SK-N-SH (cell line): ENCODE data around the gene OAS2. TPM values are rescaled to one million over a fixed set of nuclear protein-coding genes. Genes with fewer than 3 reads are reported as not detected.

Experiments used
- CTCF ChIA-PET: fragments of 300-600, 350-600 bp; formaldehyde crosslinking; extraction: SDS; loops from one replicate; lab custom pipeline; 2021; lab: Yijun Ruan, JAX
- POLR2A ChIA-PET: fragments of 350-600 bp; sonication (Branson Sonifier 250); formaldehyde crosslinking; extraction: SDS; loops from one replicate; lab custom pipeline; 2020; ENCODE audit warnings: antibody characterized with exemption, inconsistent platforms; lab: Yijun Ruan, JAX
- DNase-seq: peaks from one replicate; pipeline ENCODE4 v3.0.0; 2012
- H2AFZ ChIP-seq: fragments of 200-600 bp; sonication (generic); 2 replicates; pipeline ENCODE4 v1.8.1; 2016; ENCODE audit warnings: antibody characterized with exemption, mild to moderate bottlenecking, low read depth
- H3F3A ChIP-seq: fragments of 200-600 bp; sonication (generic); replicated peaks from 2 replicates; pipeline ENCODE3; 2016; ENCODE audit warnings: antibody characterized with exemption, mild to moderate bottlenecking; ENCODE audit not compliant: insufficient read depth
- H3K27ac ChIP-seq, 2 experiments: fragments of 200-500 bp in 1 of 2; fragments of 200-600 bp in 1 of 2; sonication (Bioruptor generic) in 1 of 2; sonication (generic), shearing (Covaris generic) in 1 of 2; 2 replicates each; pipeline versions ENCODE4 v1.5.1 to v1.6.1; 2014 to 2016; ENCODE audit warnings: low read depth in 2 of 2, inconsistent platforms in 1 of 2, low read length in 1 of 2, mild to moderate bottlenecking in 1 of 2, mixed read lengths in 1 of 2
- H3K27me3 ChIP-seq: fragments of 200-600 bp; sonication (generic), shearing (Covaris generic); 2 replicates; pipeline ENCODE4 v1.6.1; 2016; ENCODE audit warnings: mixed run types; ENCODE audit not compliant: insufficient read depth
- H3K36me3 ChIP-seq, 2 experiments: fragments of 200-500 bp in 1 of 2; fragments of 200-600 bp in 1 of 2; sonication (Bioruptor generic) in 1 of 2; sonication (generic) in 1 of 2; replicated peaks in 1 of 2; 2 replicates each; pipeline versions ENCODE3 to v1.5.1; 2014 to 2016; ENCODE audit warnings: low read length in 1 of 2, mild to moderate bottlenecking in 1 of 2; ENCODE audit not compliant: insufficient read depth in 2 of 2, control insufficient read depth in 1 of 2
- H3K4me1 ChIP-seq, 2 experiments: fragments of 200-500 bp in 1 of 2; fragments of 200-600 bp in 1 of 2; sonication (Bioruptor generic) in 1 of 2; sonication (generic), shearing (Covaris generic) in 1 of 2; 2 replicates each; pipeline versions ENCODE4 v1.5.1 to v1.6.1; 2014 to 2016; ENCODE audit warnings: low read depth in 1 of 2, low read length in 1 of 2, mixed run types in 1 of 2; ENCODE audit not compliant: insufficient read depth in 2 of 2, control insufficient read depth in 1 of 2
- H3K4me2 ChIP-seq: fragments of 200-600 bp; sonication (generic), shearing (Covaris generic); 2 replicates; pipeline ENCODE4 v1.6.1; 2017; ENCODE audit warnings: mixed run types
- H3K4me3 ChIP-seq, 2 experiments: fragments of 200-500 bp in 1 of 2; fragments of 200-600 bp in 1 of 2; sonication (Bioruptor generic) in 1 of 2; sonication (generic), shearing (Covaris generic) in 1 of 2; 2 replicates each; pipeline versions ENCODE4 v1.5.1 to v1.8.1; 2014 to 2016; ENCODE audit warnings: low read depth in 2 of 2, inconsistent platforms in 1 of 2, low read length in 1 of 2, mild to moderate bottlenecking in 1 of 2, mixed read lengths in 1 of 2, moderate library complexity in 1 of 2
- H3K79me2 ChIP-seq: fragments of 200-600 bp; sonication (generic); 2 replicates; pipeline ENCODE4 v1.8.1; 2017; ENCODE audit warnings: mild to moderate bottlenecking; ENCODE audit not compliant: insufficient read depth
- H3K9ac ChIP-seq: fragments of 200-600 bp; sonication (generic); 2 replicates; pipeline ENCODE4 v1.6.1; 2017; ENCODE audit warnings: mixed run types
- H3K9me2 ChIP-seq: fragments of 200-600 bp; sonication (generic); 2 replicates; pipeline ENCODE4 v1.6.1; 2017; ENCODE audit warnings: mixed run types
- H3K9me3 ChIP-seq: fragments of 200-600 bp; sonication (generic); 2 replicates; pipeline ENCODE4 v1.6.1; 2017; ENCODE audit warnings: mixed run types, mild to moderate bottlenecking, moderate library complexity
- H4K20me1 ChIP-seq: fragments of 200-600 bp; sonication (generic); 2 replicates; pipeline ENCODE4 v1.6.1; 2017; ENCODE audit warnings: mild to moderate bottlenecking, mixed run types; ENCODE audit not compliant: insufficient read depth
- ELF1 ChIP-seq: IDR thresholded peaks from 2 replicates; pipeline ENCODE4 v1.4.0; 2012
- EP300 ChIP-seq, 2 experiments: IDR thresholded peaks; 2 replicates each; pipeline versions ENCODE4 v1.4.0 to v1.6.1; 2012; ENCODE audit warnings: borderline replicate concordance in 1 of 2, low read depth in 1 of 2, low read length in 1 of 2
- EZH2phosphoT487 ChIP-seq: fragments of 200-600 bp; sonication (generic); IDR thresholded peaks from 2 replicates; pipeline ENCODE4 v1.6.1; 2017; ENCODE audit warnings: low read depth, mixed run types, mild to moderate bottlenecking, antibody characterized with exemption, moderate library complexity, borderline replicate concordance
- GABPA ChIP-seq: IDR thresholded peaks from 2 replicates; pipeline ENCODE4 v1.4.0; 2012; ENCODE audit warnings: low read depth, mild to moderate bottlenecking
- GATA2 ChIP-seq: sonication (generic); formaldehyde crosslinking; IDR thresholded peaks from 2 replicates; pipeline ENCODE4 v1.5.0; 2020; ENCODE audit warnings: mild to moderate bottlenecking, missing genetic modification reagents
- JUND ChIP-seq: IDR thresholded peaks from 2 replicates; pipeline ENCODE4 v1.4.0; 2012
- MAX ChIP-seq: IDR thresholded peaks from 2 replicates; pipeline ENCODE4 v1.4.0; 2012; ENCODE audit warnings: low read depth
- MEF2A ChIP-seq: IDR thresholded peaks from 2 replicates; pipeline ENCODE4 v1.4.0; 2012; ENCODE audit warnings: low read depth, borderline replicate concordance
- MXI1 ChIP-seq: IDR thresholded peaks from 2 replicates; pipeline ENCODE4 v1.6.1; 2012; ENCODE audit warnings: mild to moderate bottlenecking, low read depth, low read length, improper control_type of control experiment
- NFIC ChIP-seq: IDR thresholded peaks from 2 replicates; pipeline ENCODE4 v1.4.0; 2012; ENCODE audit warnings: borderline replicate concordance
- NRF1 ChIP-seq: IDR thresholded peaks from 2 replicates; pipeline ENCODE4 v1.6.1; 2012; ENCODE audit warnings: low read depth, mild to moderate bottlenecking, low read length
- POLR2AphosphoS5 ChIP-seq: IDR thresholded peaks from 2 replicates; pipeline ENCODE4 v1.6.1; 2012; ENCODE audit warnings: low read depth, low read length
- RAD21 ChIP-seq: IDR thresholded peaks from 2 replicates; pipeline ENCODE4 v1.6.1; 2012; ENCODE audit warnings: mild to moderate bottlenecking, low read length
- RCOR1 ChIP-seq: fragments of 150-350 bp; IDR thresholded peaks from 2 replicates; pipeline ENCODE4 v1.6.1; 2017; ENCODE audit warnings: antibody characterized with exemption, low read length
- RFX5 ChIP-seq: IDR thresholded peaks from 2 replicates; pipeline ENCODE4 v1.6.1; 2012; ENCODE audit warnings: mild to moderate bottlenecking, improper control_type of control experiment, low read length
- SIN3A ChIP-seq: IDR thresholded peaks from 2 replicates; pipeline ENCODE4 v1.6.1; 2012; ENCODE audit warnings: low read depth, mild to moderate bottlenecking, low read length, moderate library complexity, borderline replicate concordance
- SMC3 ChIP-seq: IDR thresholded peaks from 2 replicates; pipeline ENCODE4 v1.6.1; 2012; ENCODE audit warnings: low read depth, low read length, improper control_type of control experiment
- TCF12 ChIP-seq: IDR thresholded peaks from 2 replicates; pipeline ENCODE4 v1.4.0; 2012
- TEAD4 ChIP-seq: IDR thresholded peaks from 2 replicates; pipeline ENCODE4 v1.4.0; 2012; ENCODE audit warnings: mild to moderate bottlenecking, borderline replicate concordance; ENCODE audit not compliant: insufficient read depth
- USF2 ChIP-seq: fragments of 150-350 bp; IDR thresholded peaks from 2 replicates; pipeline ENCODE4 v1.6.1; 2017; ENCODE audit warnings: antibody characterized with exemption, low read length, low read depth, borderline replicate concordance
- YY1 ChIP-seq: IDR thresholded peaks from 2 replicates; pipeline ENCODE4 v1.4.0; 2012; ENCODE audit warnings: low read depth, mild to moderate bottlenecking
- WGBS: methylation state at CpG from one replicate; pipeline ENCODE4 v1.1.6; 2017; ENCODE audit warnings: low lambda C conversion rate; 5-methylcytosine and 5-hydroxymethylcytosine counted together
- polyA plus RNA-seq, 3 experiments: library from polyadenylated mRNA; depleted of rRNA; stranded (reverse); fragments of >200 nt; gene quantifications; 2 replicates each; pipeline ENCODE4 v1.2.3, GENCODE V29; 2012
- TF ChIP-seq, protein P1 (sequence below): IDR thresholded peaks from 2 replicates; pipeline ENCODE4 v1.4.0; 2012; ENCODE audit warnings: low read depth, borderline replicate concordance
- TF ChIP-seq, protein P2 (sequence below): fragments of 200-600 bp; sonication (generic); IDR thresholded peaks from 2 replicates; pipeline ENCODE4 v1.6.1; 2017; ENCODE audit warnings: antibody characterized with exemption, mild to moderate bottlenecking, moderate library complexity

OAS2 gene
- polyA plus RNA-seq, 1 of the 3 experiments (the other 2 are of a cell fraction): not detected

- TF ChIP-seq RCOR1 (no peak), MXI1 (no peak), EP300 (IDR thresholded peaks at IDR 0.05; ENCODE audit: borderline replicate concordance in 1 of 2, low read depth in 1 of 2, low read length in 1 of 2) (no peak), SIN3A (no peak), NRF1 (no peak), MAX (no peak), MEF2A (no peak), GATA2 (CRISPR knock-in tag) (no peak), GABPA (no peak), NFIC (no peak), YY1 (no peak), TEAD4 (no peak), JUND (no peak), EZH2phosphoT487 (no peak), POLR2AphosphoS5 (no peak), RFX5 (no peak)
- Histone ChIP-seq H3K4me2 (no peak overlapping the region), H4K20me1 (no peaks in the 10 kb centered on the region), H2AFZ (no peak overlapping the region), H3K4me3 (no peak overlapping the region), H3K4me1 (no peaks in the 10 kb centered on the region), H3K9me2 (no peaks in the 10 kb centered on the region), H3F3A (no peaks in the 10 kb centered on the region), H3K27me3 (no peaks in the 10 kb centered on the region), H3K79me2 (no peaks in the 10 kb centered on the region), H3K27ac (no peak overlapping the region), H3K9me3 (no peaks in the 10 kb centered on the region), H3K36me3 (no peaks in the 10 kb centered on the region), H3K9ac (no peak overlapping the region)
- no peak for DNase-seq
- CTCF ChIA-PET: interaction anchor here (0.7 to 2.4 kb wide), 5 partner anchors 10 to 153 kb away, joined by 3 to 11 read pairs (median 3); no protein-coding TSS in a partner anchor
- 56% methylated on average over 1 of the region's 1 CpG for WGBS
- POLR2A ChIA-PET: no interaction called here
Measured at GRCh38 chr12:113021500-113021899, 43.2 kb downstream of the OAS2 start.

DNA sequence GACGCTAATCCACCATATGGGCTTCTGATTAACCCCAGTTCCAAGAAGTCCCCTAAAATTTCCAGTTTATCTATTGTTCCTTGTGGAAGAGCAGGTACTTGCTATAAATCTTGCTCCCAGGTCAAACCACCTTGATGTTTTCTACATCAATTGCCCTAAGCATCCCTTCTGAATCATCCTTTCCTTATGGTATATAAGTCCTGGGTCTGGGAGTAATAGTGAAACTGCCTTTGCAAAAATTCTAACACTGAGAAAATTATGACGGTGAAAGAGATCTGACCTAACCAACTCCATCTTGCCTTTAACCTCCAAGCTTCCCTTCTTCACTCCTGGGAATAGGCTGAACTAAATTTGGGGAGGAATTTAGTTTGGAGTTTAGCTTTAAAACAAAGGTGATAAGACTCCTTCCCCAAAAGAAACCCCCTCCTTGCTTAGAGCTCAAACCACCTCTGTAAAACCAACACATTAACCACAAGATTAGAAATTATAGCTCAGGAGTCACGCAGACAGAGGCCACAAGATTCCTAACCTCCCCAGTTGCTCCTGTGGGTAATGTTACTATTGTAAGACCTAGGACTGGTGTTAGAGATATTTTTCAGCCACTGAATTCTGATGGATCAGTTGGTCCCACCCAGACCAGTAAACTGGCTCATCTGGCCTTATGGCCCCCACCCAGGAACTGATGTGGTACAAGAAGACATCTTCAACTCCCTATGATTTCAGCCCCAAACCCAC, 44.4 kb downstream of the OAS2 start:
- H3K4me3 ChIP-seq: no peak overlapping the region
- no peak overlapping the region for H3K27ac ChIP-seq
- no peaks in the 10 kb centered on the region for H3K79me2 ChIP-seq
- no peak overlapping the region for H2AFZ ChIP-seq
- ChIA-PET POLR2A (no interaction called here), CTCF (interaction anchor here (1.2 to 1.4 kb wide), 2 partner anchors 11 to 20 kb away, joined by 3 read pairs; no protein-coding TSS in a partner anchor)
- no peaks in the 10 kb centered on the region for H3K9me3 ChIP-seq
- WGBS: 55% methylated on average over 3 of the region's 3 CpGs
- no peaks in the 10 kb centered on the region for H3F3A ChIP-seq
- H4K20me1 ChIP-seq: no peaks in the 10 kb centered on the region
- H3K9ac ChIP-seq: no peak overlapping the region
- H3K36me3 ChIP-seq: no peaks in the 10 kb centered on the region
- H3K4me1 ChIP-seq: no peaks in the 10 kb centered on the region
- H3K27me3 ChIP-seq: no peaks in the 10 kb centered on the region; the same call in 1 of the 2 replicates
- H3K4me2 ChIP-seq: no peak overlapping the region
- TF ChIP-seq ELF1: no peak
- TF ChIP-seq, protein P1, sequence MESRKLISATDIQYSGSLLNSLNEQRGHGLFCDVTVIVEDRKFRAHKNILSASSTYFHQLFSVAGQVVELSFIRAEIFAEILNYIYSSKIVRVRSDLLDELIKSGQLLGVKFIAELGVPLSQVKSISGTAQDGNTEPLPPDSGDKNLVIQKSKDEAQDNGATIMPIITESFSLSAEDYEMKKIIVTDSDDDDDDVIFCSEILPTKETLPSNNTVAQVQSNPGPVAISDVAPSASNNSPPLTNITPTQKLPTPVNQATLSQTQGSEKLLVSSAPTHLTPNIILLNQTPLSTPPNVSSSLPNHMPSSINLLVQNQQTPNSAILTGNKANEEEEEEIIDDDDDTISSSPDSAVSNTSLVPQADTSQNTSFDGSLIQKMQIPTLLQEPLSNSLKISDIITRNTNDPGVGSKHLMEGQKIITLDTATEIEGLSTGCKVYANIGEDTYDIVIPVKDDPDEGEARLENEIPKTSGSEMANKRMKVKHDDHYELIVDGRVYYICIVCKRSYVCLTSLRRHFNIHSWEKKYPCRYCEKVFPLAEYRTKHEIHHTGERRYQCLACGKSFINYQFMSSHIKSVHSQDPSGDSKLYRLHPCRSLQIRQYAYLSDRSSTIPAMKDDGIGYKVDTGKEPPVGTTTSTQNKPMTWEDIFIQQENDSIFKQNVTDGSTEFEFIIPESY: no peak
- TF ChIP-seq SMC3: no peak
- TF ChIP-seq, protein P2, sequence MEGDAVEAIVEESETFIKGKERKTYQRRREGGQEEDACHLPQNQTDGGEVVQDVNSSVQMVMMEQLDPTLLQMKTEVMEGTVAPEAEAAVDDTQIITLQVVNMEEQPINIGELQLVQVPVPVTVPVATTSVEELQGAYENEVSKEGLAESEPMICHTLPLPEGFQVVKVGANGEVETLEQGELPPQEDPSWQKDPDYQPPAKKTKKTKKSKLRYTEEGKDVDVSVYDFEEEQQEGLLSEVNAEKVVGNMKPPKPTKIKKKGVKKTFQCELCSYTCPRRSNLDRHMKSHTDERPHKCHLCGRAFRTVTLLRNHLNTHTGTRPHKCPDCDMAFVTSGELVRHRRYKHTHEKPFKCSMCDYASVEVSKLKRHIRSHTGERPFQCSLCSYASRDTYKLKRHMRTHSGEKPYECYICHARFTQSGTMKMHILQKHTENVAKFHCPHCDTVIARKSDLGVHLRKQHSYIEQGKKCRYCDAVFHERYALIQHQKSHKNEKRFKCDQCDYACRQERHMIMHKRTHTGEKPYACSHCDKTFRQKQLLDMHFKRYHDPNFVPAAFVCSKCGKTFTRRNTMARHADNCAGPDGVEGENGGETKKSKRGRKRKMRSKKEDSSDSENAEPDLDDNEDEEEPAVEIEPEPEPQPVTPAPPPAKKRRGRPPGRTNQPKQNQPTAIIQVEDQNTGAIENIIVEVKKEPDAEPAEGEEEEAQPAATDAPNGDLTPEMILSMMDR: no peak
- TF ChIP-seq USF2: no peak
- TF ChIP-seq RAD21: no peak
- no peak for TF ChIP-seq TEAD4
- TF ChIP-seq TCF12: no peak
- no peak for TF ChIP-seq YY1
- no peak for DNase-seq
- H3K9me2 ChIP-seq: no peaks in the 10 kb centered on the region
